Effector memory CD8-positive, alpha-beta T cell (primary cell): ENCODE data around the gene ACAP3.

Experiments used
- ATAC-seq: fragments of 150-1000 bp; cut with Tn5 transposase; replicated peaks from 2 replicates; pipeline ENCODE4 v1.10.0; 2021; ENCODE audit warnings: mild to moderate bottlenecking, moderate library complexity
- DNase-seq, 3 experiments: peaks; one replicate each; pipeline ENCODE4 v3.0.0; 2021
- H3K27ac Mint-ChIP-seq, 2 donors: one replicate each; pipeline ENCODE4 v1.8.0; 2022; ENCODE audit warnings: mild to moderate bottlenecking in 2 of 2, mixed read lengths in 2 of 2, moderate library complexity in 2 of 2
- H3K27me3 Mint-ChIP-seq, 2 donors: one replicate each; pipeline ENCODE4 v1.8.0; 2022; ENCODE audit warnings: mixed read lengths in 2 of 2
- H3K36me3 Mint-ChIP-seq: one replicate; pipeline ENCODE4 v1.8.0; 2022; ENCODE audit warnings: mild to moderate bottlenecking, moderate library complexity, mixed read lengths; ENCODE audit not compliant: insufficient read depth
- H3K4me1 Mint-ChIP-seq, 2 donors: one replicate each; pipeline ENCODE4 v1.8.0; 2022; ENCODE audit warnings: low read depth in 2 of 2, mixed read lengths in 2 of 2
- H3K4me3 Mint-ChIP-seq, 2 donors: one replicate each; pipeline ENCODE4 v1.8.0; 2022; ENCODE audit warnings: mild to moderate bottlenecking in 2 of 2, mixed read lengths in 2 of 2, moderate library complexity in 2 of 2
- H3K9me3 Mint-ChIP-seq, 2 donors: one replicate each; pipeline ENCODE4 v1.8.0; 2022; ENCODE audit warnings: mixed read lengths in 2 of 2

ACAP3 gene

GRCh38 chr1:1347663-1348419, 40.1 kb upstream of the ACAP3 start:
- peak overlapping the region; percentile 35 to 76 for H3K27ac Mint-ChIP-seq
- H3K4me3 Mint-ChIP-seq: peak overlapping the region; percentile 63 to 71
- peaks cover 8% of the 10 kb centered on the region for H3K36me3 Mint-ChIP-seq
- peaks cover 7 to 11% of the 10 kb centered on the region in 2 donors for H3K27me3 Mint-ChIP-seq
- peaks cover 8 to 18% of the 10 kb centered on the region in 2 donors for H3K4me1 Mint-ChIP-seq
- ATAC-seq (no peak), DNase-seq (no peak)
- no peaks in the 10 kb centered on the region for H3K9me3 Mint-ChIP-seq

GRCh38 chr1:1347026-1347595, 39.4 kb upstream of the ACAP3 start:
- H3K4me1 Mint-ChIP-seq: peaks cover 8 to 15% of the 10 kb centered on the region in 2 donors
- peak overlapping the region; percentile 63 to 71 for H3K4me3 Mint-ChIP-seq
- H3K27me3 Mint-ChIP-seq: peaks cover 0 to 3% of the 10 kb centered on the region in 2 donors
- peak overlapping the region; percentile 35 to 76 for H3K27ac Mint-ChIP-seq
- H3K9me3 Mint-ChIP-seq: no peaks in the 10 kb centered on the region
- H3K36me3 Mint-ChIP-seq: peaks cover 5% of the 10 kb centered on the region
- no peak for DNase-seq
- ATAC-seq: no peak

- peaks cover 4% of the 10 kb centered on the region for H3K36me3 Mint-ChIP-seq
- no peak for ATAC-seq
- no peak for DNase-seq
- H3K27ac Mint-ChIP-seq: no peak overlapping the region
- H3K4me3 Mint-ChIP-seq: no peak overlapping the region
- H3K9me3 Mint-ChIP-seq: no peaks in the 10 kb centered on the region
- peaks cover 8 to 15% of the 10 kb centered on the region in 2 donors for H3K4me1 Mint-ChIP-seq
- H3K27me3 Mint-ChIP-seq: no peaks in the 10 kb centered on the region
Observed at GRCh38 chr1:1346501-1346890, 38.8 kb upstream of the ACAP3 start.

GRCh38 chr1:1345860-1346500, 38.2 kb upstream of the ACAP3 start:
- peaks cover 8 to 15% of the 10 kb centered on the region in 2 donors for H3K4me1 Mint-ChIP-seq
- peaks cover 4% of the 10 kb centered on the region for H3K36me3 Mint-ChIP-seq
- H3K4me3 Mint-ChIP-seq: no peak overlapping the region
- H3K27me3 Mint-ChIP-seq: no peaks in the 10 kb centered on the region
- ATAC-seq (no peak), DNase-seq (no peak)
- H3K27ac Mint-ChIP-seq: peak overlapping the region in 1 of 2 donors; percentile 6
- H3K9me3 Mint-ChIP-seq: no peaks in the 10 kb centered on the region

GRCh38 chr1:1345384-1345783, 37.7 kb upstream of the ACAP3 start:
- ATAC-seq (no peak), DNase-seq (no peak)
- Mint-ChIP-seq H3K4me3 (no peak overlapping the region), H3K27me3 (no peaks in the 10 kb centered on the region), H3K27ac (peak overlapping the region in 1 of 2 donors; percentile 6), H3K9me3 (no peaks in the 10 kb centered on the region), H3K36me3 (peaks cover 5% of the 10 kb centered on the region), H3K4me1 (peaks cover 8 to 15% of the 10 kb centered on the region in 2 donors)

- H3K27ac Mint-ChIP-seq: peak overlapping the region in 1 of 2 donors; percentile 6
- no peak overlapping the region for H3K4me3 Mint-ChIP-seq
Observed at GRCh38 chr1:1344655-1345361, 37.1 kb upstream of the ACAP3 start.

GRCh38 chr1:1343811-1344421, 36.2 kb upstream of the ACAP3 start:
- DNase-seq (no peak), ATAC-seq (no peak)
- no peak overlapping the region for H3K4me3 Mint-ChIP-seq
- peaks cover 8 to 15% of the 10 kb centered on the region in 2 donors for H3K4me1 Mint-ChIP-seq
- H3K27ac Mint-ChIP-seq: no peak overlapping the region
- H3K27me3 Mint-ChIP-seq: no peaks in the 10 kb centered on the region
- peaks cover 13% of the 10 kb centered on the region for H3K36me3 Mint-ChIP-seq
- H3K9me3 Mint-ChIP-seq: no peaks in the 10 kb centered on the region

More at GRCh38 chr1:1344655-1345361, 37.1 kb upstream of the ACAP3 start:
- H3K27me3 Mint-ChIP-seq: no peaks in the 10 kb centered on the region
- peaks cover 8 to 15% of the 10 kb centered on the region in 2 donors for H3K4me1 Mint-ChIP-seq
- DNase-seq: no peak
- no peaks in the 10 kb centered on the region for H3K9me3 Mint-ChIP-seq
- ATAC-seq: no peak
- H3K36me3 Mint-ChIP-seq: peaks cover 10% of the 10 kb centered on the region

- Mint-ChIP-seq H3K27ac (no peak overlapping the region), H3K4me3 (no peak overlapping the region)
Observed at GRCh38 chr1:1342584-1343115, 34.9 kb upstream of the ACAP3 start.

GRCh38 chr1:1342061-1342562, 34.4 kb upstream of the ACAP3 start:
- Mint-ChIP-seq H3K4me1 (peaks cover 5 to 12% of the 10 kb centered on the region in 2 donors), H3K27me3 (no peaks in the 10 kb centered on the region), H3K36me3 (peaks cover 18% of the 10 kb centered on the region), H3K9me3 (no peaks in the 10 kb centered on the region), H3K27ac (no peak overlapping the region), H3K4me3 (no peak overlapping the region)
- ATAC-seq (no peak), DNase-seq (no peak)

More at GRCh38 chr1:1342584-1343115, 34.9 kb upstream of the ACAP3 start:
- peaks cover 13% of the 10 kb centered on the region for H3K36me3 Mint-ChIP-seq
- DNase-seq (no peak), ATAC-seq (no peak)
- no peaks in the 10 kb centered on the region for H3K27me3 Mint-ChIP-seq
- no peaks in the 10 kb centered on the region for H3K9me3 Mint-ChIP-seq
- peaks cover 8 to 15% of the 10 kb centered on the region in 2 donors for H3K4me1 Mint-ChIP-seq

GRCh38 chr1:1341549-1342021, 33.9 kb upstream of the ACAP3 start:
- Mint-ChIP-seq H3K27me3 (no peaks in the 10 kb centered on the region), H3K9me3 (no peaks in the 10 kb centered on the region), H3K4me1 (peaks cover under 1 to 7% of the 10 kb centered on the region in 2 donors), H3K27ac (no peak overlapping the region), H3K4me3 (no peak overlapping the region), H3K36me3 (peaks cover 19% of the 10 kb centered on the region)
- ATAC-seq: no peak
- DNase-seq: no peak

- Mint-ChIP-seq H3K36me3 (peaks cover 19% of the 10 kb centered on the region), H3K4me3 (no peak overlapping the region)
Observed at GRCh38 chr1:1340791-1341548, 33.2 kb upstream of the ACAP3 start.

GRCh38 chr1:1340185-1340584, 32.5 kb upstream of the ACAP3 start:
- Mint-ChIP-seq H3K4me1 (peaks cover 0 to 6% of the 10 kb centered on the region in 2 donors), H3K4me3 (no peak overlapping the region)

More at GRCh38 chr1:1340791-1341548, 33.2 kb upstream of the ACAP3 start:
- no peak for DNase-seq
- no peak for ATAC-seq
- H3K9me3 Mint-ChIP-seq: no peaks in the 10 kb centered on the region
- H3K4me1 Mint-ChIP-seq: peaks cover 0 to 6% of the 10 kb centered on the region in 2 donors
- H3K27ac Mint-ChIP-seq: no peak overlapping the region
- H3K27me3 Mint-ChIP-seq: no peaks in the 10 kb centered on the region

More at GRCh38 chr1:1340185-1340584, 32.5 kb upstream of the ACAP3 start:
- H3K36me3 Mint-ChIP-seq: peaks cover 19% of the 10 kb centered on the region
- no peaks in the 10 kb centered on the region for H3K9me3 Mint-ChIP-seq
- ATAC-seq: no peak
- no peak overlapping the region for H3K27ac Mint-ChIP-seq
- H3K27me3 Mint-ChIP-seq: no peaks in the 10 kb centered on the region
- no peak for DNase-seq
